Activated CD8-positive, alpha-beta memory T cell treated with anti-CD3 and anti-CD28 coated beads, Interleukin-2, amount 50 U/mL, for 1 hour (primary cell): ENCODE results near the gene UTP14C.
"Not testable (repeated sequence)": the region's sequence is repeated elsewhere in the genome, so short reads cannot be mapped to it uniquely, and the experiment has no call there.

Source experiments
- DNase-seq: peaks from one replicate; pipeline ENCODE4 v3.0.0-alpha.2; 2020; ENCODE audit errors: extremely low read depth

The UTP14C gene, protein sequence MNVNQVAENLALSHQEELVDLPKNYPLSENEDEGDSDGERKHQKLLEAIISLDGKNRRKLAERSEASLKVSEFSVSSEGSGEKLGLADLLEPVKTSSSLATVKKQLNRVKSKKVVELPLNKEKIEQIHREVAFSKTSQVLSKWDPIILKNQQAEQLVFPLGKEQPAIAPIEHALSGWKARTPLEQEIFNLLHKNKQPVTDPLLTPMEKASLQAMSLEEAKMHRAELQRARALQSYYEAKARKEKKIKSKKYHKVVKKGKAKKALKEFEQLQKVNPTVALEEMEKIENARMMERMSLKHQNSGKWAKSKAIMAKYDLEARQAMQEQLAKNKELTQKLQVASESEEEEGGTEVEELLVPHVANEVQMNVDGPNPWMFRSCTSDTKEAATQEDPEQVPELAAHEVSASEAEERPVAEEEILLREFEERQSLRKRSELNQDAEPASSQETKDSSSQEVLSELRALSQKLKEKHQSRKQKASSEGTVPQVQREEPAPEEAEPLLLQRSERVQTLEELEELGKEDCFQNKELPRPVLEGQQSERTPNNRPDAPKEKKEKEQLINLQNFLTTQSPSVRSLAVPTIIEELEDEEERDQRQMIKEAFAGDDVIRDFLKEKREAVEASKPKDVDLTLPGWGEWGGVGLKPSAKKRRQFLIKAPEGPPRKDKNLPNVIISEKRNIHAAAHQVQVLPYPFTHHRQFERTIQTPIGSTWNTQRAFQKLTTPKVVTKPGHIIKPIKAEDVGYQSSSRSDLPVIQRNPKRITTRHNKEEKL

DNA sequence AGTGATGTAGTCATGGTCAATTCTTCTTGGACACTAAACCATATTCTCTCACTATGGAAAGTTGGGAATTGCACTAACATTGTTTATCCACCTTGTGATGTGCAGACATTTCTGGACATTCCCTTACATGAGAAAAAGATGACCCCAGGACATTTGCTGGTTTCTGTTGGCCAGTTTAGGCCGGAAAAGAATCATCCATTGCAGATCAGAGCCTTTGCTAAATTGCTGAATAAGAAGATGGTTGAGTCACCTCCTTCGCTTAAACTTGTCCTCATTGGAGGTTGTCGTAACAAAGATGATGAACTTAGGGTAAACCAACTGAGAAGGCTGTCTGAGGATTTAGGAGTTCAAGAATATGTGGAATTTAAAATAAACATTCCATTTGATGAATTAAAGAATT, at the start of gene UTP14C:
UTP14C (plus strand) TSS at position 211 of the 400 bp plus-strand sequence. CDS start 4,114 bp downstream, outside the sequence.
- no peak for DNase-seq

- no peak for DNase-seq
These were observed 48.1 kb upstream of the UTP14C start for GRCh38 chr13:51976423-51976822.

GRCh38 chr13:51976890-51977289, 47.6 kb upstream of the UTP14C start:
- no peak for DNase-seq

DNA sequence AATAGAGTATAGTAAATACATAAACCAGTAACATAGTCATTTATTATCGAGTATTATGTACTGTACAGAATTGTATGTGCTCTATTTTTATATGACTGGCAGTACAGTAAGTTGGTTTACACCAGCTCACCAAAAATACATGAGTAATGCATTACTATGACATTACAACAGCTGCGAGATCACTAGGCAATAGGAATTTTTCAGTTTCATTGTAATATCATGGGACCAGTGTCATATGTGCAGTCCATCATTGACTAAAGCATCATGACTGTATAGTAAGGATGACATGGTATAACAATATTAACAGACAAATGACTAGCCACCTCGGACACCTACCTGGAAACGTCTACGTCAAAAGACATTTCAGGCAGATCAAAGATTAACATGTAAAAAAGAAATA, 46.9 kb upstream of the UTP14C start:
- no peak for DNase-seq

DNA sequence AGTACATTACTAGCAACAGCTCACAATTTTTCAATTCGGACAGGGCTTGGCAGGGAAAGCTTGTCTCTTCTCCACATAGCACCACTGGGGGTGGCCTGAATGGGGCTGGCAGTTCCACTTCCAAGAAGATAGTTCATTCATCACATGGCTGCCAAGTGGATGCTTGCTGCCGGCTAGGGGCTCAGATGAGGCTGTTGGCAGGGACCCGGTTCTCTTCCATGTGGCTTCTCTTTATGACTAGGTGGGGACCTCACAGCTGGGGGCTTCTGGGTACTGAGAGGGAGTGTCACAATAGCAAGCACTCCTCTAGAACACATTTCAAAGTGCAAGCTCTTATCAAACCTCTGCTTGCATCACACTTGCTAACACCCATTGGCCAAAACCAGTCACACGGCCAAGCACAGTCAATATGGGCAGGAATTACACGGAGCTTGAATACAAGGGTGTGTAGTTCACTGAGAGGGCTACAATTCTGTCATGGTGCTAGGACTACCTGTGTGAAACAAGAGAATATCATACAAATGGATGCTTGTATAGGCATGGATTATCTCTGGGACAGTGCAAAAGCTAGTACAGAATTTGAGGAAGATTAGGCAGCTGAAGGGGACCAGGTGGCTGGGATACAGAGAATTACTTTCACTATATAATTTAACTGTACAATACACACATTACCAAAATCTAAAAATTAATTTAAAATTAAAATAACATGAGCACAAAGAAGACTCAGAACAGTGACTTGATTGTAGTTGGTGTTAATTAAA, 45.5 kb upstream of the UTP14C start:
- no peak for DNase-seq

DNA sequence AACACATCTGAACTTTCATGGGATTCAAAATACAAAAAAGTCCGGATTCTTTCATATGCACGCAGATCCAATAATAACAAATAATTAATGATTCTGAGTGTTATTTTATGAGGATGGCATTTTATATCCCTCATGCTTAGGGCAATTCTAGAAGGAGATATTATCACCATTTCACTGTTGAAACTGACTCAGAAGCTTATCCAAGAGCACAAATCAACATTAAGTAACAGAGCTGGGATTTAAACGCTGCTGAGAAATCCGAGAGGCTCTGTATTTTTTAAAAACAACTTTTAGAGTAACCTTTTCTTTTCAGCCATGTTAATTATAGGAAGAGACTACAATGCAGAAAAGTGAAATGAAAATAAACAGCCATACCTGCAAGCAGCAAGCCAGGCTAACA, 43.6 kb upstream of the UTP14C start:
- DNase-seq = no peak

DNA sequence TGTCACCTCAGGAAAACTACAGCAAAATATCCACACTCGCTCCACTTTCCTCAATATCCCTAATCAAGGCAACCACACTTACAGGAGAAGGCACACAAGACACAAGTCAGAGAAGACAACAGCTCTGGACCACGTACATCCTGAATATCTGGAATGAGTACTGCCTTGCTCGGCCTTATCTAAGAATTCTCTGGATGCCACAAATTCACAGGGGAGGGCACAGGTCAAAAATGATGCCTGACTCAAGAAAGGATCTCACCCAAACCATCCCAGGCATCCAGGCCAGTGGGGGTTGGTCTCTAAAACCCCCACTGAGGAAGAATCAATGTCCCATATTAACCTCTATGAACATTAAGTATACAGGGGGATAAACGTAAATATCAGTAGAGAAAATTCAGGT, 43.1 kb upstream of the UTP14C start:
- no peak for DNase-seq

GRCh38 chr13:51983292-51983691, 41.2 kb upstream of the UTP14C start:
- not testable (repeated sequence) for DNase-seq

- DNase-seq = not testable (repeated sequence)
These were observed 39.6 kb upstream of the UTP14C start for GRCh38 chr13:51984904-51985303.

GRCh38 chr13:51988988-51989618, 35.4 kb upstream of the UTP14C start:
- no peak for DNase-seq

DNA sequence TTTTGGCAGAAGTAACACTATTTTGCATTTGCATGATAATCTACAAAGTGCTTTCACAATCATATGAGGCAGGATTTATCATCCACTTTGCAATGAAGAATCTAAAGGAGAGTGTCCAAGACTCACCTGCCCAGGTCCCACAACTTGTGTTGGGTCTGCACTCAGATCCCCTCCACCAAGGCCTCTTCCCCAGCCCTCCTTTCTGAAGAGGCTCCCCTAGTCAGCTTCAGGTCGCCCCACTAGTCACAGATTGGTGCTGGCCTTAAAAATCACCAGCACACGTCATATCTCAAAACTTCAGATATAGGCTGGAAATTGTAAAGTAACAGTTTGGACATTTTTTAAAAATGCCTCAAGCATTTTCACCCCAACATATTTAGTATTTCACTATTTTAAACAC, 30.8 kb upstream of the UTP14C start:
- DNase-seq = no peak

DNA sequence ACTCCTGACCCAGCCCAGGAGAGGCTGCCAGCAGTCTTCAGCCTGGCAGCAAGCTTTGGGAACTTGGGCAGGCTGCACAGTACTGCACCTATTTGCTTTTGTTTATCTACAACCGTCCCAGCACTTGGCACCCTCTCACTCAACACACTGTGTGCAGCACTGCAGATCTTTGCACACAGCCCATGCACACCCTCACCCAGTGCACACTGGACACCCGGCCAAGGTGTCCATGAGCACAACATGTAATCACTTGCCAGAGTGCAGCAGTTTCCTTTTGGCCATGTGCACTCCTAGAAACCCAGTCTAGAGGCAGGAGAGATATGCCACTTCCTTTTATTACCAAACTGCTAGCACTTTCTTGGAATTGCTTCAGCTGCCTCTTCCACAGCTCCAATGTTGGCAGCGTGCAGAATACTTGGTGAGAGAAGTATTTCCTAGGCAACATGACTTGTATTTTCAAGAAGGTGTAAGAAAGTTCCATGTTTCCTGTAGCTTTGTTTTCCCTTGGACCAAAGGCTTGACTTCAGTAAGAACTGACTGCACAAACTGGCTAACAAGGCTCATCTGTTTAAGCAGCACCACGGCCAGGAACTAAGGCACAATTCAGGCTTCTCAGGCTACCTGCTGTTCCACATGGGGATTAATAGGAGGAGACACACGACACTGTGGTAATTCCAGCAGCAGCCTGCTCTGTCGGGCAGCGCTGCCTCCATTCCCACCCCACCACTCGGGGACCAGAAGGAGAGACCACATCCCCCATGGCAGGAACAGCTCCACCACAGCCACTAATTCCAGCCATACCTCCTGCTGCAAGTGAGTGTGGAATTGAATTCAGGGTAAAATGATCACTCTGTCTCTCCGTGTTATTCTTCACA, 28.6 kb upstream of the UTP14C start:
- DNase-seq = no peak

GRCh38 chr13:51996641-51997040, 27.9 kb upstream of the UTP14C start:
- no peak for DNase-seq

GRCh38 chr13:51997186-51997585, 27.3 kb upstream of the UTP14C start:
- no peak for DNase-seq

DNA sequence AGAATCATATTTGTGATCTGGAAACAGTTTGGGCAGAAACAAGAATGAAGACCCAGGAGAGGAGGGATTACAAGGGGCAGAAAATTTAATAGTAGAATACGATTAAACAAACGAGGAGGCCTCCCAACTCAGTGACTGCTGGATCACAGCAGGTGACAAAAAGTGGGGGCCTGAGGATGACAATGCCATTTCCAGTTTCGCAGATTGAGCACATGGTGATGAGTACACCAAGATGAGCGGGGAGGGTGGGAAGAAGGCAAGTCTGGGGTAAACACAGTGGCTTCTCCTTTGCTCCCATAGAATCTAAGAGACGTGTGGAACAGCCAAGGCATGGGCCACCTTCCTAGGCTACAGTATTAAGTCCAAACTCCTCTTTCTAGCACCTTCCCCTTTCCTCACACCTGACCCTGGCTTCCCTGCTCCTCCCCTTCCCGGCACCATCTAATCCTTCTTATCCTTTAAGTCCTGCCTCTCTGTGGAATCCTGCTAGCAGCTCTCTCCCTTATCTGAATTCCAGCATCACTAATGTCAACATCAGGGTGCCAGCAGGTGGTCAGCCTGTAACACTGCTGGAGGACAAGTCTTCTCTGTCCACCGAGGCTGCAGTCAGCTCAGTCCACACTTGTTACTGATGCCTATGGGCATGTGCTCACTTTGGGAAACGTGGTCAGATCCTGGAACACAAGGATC, 26.7 kb upstream of the UTP14C start:
- no peak for DNase-seq

- no peak for DNase-seq
These were observed 25.6 kb upstream of the UTP14C start for GRCh38 chr13:51998723-51999509.

- no peak for DNase-seq
These were observed 25.0 kb upstream of the UTP14C start for GRCh38 chr13:51999510-51999911.

GRCh38 chr13:51999921-52000320, 24.6 kb upstream of the UTP14C start:
- DNase-seq = no peak

DNA sequence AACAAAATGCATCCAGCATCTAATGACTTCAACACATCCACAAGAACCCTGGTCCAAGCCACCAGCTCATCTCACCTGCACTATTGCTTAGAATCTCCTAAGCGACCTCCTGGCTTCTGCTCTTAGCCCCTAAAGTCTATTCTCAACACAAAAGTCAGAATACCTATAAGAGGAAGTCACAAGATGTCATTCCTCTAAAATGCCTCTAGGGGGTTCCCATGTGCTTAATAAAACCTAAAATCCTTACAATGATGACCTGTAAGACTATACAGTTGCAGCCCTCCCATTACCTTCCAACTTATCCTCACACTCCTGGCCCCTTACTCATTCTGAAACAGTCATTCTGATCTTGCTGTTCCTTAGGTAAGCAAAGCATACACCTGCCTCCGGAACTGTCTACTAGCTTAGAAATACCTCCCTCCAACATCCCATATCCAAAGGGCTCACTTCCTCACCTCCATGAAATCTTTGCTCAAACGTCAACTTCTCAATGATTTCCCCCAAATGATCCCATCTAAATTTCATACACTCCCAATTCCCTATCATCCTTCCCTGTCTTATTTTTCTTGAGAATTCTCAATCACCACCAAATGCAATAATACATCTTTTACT, 23.3 kb upstream of the UTP14C start:
- DNase-seq = no peak
